NCI-H526 (cell line): Measurements from ENCODE around the gene P2RY8.
"Not testable (repeated sequence)": the region's sequence is repeated elsewhere in the genome, so short reads cannot be mapped to it uniquely, and the experiment has no call there.

Experiments used
- DNase-seq, 2 experiments: peaks; one replicate each; lab custom pipeline; 2025; lab: John Stamatoyannopoulos, UW

Gene P2RY8

GRCh38 chrX:1520350-1520749, 16.6 kb downstream of the P2RY8 start:
- DNase-seq, result no peak

GRCh38 chrX:1519022-1519497, 17.9 kb downstream of the P2RY8 start:
- DNase-seq, result no peak

GRCh38 chrX:1518512-1518911, 18.5 kb downstream of the P2RY8 start:
- DNase-seq, result no peak

GRCh38 chrX:1516596-1517104, 20.3 kb downstream of the P2RY8 start:
- no peak for DNase-seq

- no peak for DNase-seq
These were observed 25.2 kb downstream of the P2RY8 start for GRCh38 chrX:1511829-1512228.

GRCh38 chrX:1511150-1511549, 25.8 kb downstream of the P2RY8 start:
- no peak for DNase-seq

GRCh38 chrX:1507511-1508463, 29.2 kb downstream of the P2RY8 start:
- no peak for DNase-seq

GRCh38 chrX:1506916-1507315, 30.1 kb downstream of the P2RY8 start:
- no peak for DNase-seq

GRCh38 chrX:1502853-1503252, 34.1 kb downstream of the P2RY8 start:
- no peak for DNase-seq

- no peak for DNase-seq
These were observed 34.7 kb downstream of the P2RY8 start for GRCh38 chrX:1502241-1502640.

- no peak for DNase-seq
These were observed 36.0 kb downstream of the P2RY8 start for GRCh38 chrX:1500701-1501624.

GRCh38 chrX:1496076-1496475, 40.9 kb downstream of the P2RY8 start:
- DNase-seq, result no peak

GRCh38 chrX:1493877-1494510, 43.0 kb downstream of the P2RY8 start:
- peak in 1 of 2 experiments; percentile 29 for DNase-seq

GRCh38 chrX:1493412-1493811, 43.6 kb downstream of the P2RY8 start:
- no peak for DNase-seq

- no peak for DNase-seq
These were observed 44.5 kb downstream of the P2RY8 start for GRCh38 chrX:1492421-1493012.

- no peak for DNase-seq
These were observed 45.1 kb downstream of the P2RY8 start for GRCh38 chrX:1491851-1492349.

GRCh38 chrX:1491248-1491647, 45.7 kb downstream of the P2RY8 start:
- DNase-seq, result not testable (repeated sequence)

- DNase-seq, result not testable (repeated sequence)
These were observed 46.3 kb downstream of the P2RY8 start for GRCh38 chrX:1490723-1491122.

- not testable (repeated sequence) for DNase-seq
These were observed 47.6 kb downstream of the P2RY8 start for GRCh38 chrX:1489354-1489753.

GRCh38 chrX:1488745-1489144, 48.2 kb downstream of the P2RY8 start:
- DNase-seq, result no peak

- DNase-seq, result no peak
These were observed 48.8 kb downstream of the P2RY8 start for GRCh38 chrX:1488141-1488540.
